CMK (cell line): Measurements from ENCODE around the gene FA2H.
A peak's percentile ranks its signal among the peaks of the same experiment; 100 is the strongest.

ENCODE experiments used
- DNase-seq: peaks from one replicate; pipeline ENCODE4 v3.0.0-alpha.2; 2010; ENCODE audit warnings: low read depth

The FA2H gene

DNA sequence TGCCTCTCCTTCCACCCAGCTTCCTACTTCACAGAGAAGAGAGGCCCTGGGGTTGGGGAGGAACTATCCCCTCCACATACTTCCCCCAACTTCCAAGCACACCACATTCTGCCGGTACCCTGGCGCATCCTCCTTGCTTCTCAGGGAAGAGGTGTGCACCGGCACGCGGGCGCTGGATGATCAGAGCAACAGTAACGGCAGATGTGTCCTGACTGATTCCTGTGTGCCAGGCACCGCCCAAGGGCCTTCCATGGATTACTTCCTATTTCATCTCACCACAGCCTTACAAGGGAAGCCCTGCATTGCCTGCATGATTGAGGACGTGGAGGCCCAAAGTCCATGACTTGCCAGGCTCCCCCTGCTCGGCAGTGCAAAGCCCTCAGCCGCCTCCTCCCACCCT is 52.9 kb downstream of the FA2H start:
- no peak for DNase-seq

DNA sequence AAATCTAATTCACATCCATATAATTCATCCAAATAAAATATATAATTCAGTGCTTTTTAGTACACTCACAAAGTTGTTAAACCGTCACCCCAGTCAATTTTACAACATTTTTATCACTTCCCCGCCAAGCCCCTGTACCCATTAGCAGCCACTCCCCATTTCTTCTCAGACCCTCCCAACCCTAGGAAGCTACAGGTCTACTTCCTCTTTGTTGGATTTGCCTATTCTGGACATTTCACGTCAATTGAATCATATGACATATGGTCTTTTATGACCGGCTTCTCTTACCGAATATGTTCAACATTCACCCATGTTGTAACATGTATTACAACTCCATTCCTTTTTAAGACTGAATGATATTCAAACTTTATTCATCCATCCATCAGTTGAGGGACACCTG is 54.0 kb downstream of the FA2H start:
- no peak for DNase-seq

DNA sequence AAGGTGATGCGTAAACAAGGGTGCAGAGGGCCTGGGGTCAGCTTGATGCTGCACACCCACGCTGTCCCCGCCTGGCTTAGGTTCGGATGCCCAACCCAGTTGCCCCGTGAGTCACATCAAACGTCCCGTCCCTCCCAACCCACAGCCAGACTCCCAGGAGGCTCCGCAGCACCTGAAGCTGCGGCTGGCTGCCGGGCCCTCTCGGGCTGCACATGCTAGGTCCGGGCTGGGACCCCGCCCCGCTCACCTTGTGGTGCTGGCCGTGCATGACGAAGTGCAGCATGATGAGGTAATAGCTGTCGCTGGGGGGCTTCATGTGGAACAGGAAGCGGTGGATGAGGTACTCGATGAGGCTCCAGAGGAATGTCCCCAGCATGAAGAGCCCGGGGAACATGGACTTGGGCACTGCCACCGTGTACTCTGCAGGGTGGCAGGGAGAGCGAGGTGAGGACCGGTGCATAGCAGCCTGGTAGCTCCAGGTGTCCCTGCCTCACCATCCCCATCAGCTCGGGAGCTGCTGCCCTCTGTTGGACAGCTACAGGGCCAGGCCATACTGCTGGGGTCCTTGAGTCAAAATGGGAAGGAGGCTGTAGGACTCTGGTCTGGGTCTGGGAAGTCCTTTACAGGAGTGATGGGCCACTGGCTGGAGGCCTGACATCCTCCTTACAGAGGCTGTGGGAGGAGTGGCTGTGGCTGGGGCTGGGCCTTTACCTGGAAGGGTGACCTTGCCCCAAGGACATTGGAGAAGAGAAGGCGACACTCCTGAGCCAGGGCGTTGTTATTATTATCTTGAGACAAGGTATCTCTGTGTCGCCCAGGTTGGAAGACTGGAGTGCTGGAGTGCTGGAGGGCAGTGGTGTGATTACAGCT is 55.6 kb downstream of the FA2H start:
- no peak for DNase-seq

DNA sequence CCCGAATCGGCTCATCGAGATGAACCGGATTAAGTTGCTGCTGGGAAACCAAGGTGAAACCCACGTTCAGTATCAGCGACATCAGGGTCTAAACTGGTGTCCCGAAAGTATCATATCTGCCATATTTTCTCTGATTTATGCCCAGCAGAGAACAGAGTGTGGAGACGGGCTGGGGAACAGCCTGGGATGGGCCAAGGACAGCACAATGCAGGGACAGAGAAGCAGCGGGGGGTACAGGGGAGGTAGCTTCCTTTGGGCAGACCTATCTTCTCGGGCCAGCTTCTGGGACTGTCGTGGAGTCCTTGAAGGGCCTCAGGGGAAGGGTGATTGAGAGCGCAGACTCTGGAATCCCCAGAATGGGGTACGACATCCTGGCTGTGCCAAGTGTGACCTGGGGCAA is 56.5 kb downstream of the FA2H start:
- no peak for DNase-seq

DNA sequence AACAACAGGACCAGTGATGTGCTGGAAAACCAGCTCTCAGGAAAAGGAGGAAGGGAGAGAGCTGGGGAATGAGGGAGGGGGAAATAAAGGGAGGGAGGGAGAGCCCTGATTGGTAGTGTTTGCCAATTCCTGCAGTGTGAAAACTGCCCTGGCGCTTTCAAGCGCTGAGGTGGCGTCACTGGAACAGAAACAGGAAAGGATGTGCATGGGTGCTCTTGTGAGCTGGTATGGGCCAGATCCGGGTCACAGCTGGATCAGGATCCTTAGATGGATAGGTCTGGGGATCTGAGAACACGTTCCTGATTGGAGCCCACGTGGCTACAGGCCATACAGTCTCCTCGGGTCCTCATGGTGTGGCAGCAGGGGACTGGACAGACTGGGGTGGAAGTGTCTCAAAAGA is 57.3 kb downstream of the FA2H start:
- no peak for DNase-seq

DNA sequence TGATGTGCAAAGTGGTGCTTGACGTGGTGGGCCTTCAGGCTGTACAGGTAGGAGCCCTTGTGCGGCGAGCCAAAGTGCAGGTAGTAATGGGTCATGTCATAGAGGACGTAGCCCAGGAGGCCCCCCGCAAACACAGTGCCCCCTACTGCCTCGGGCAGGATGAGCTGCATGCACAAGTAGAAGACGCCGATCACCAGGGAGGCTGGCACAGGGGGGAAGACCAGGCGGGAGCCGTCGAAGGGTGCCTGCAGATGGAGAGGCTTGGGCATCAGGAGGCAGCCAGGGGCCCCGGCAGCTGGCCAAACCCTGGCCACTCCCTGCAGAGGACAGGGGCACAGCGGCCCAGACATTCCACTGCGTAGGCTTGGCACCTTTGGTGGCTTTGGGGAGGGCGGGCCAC is 58.3 kb downstream of the FA2H start:
- no peak for DNase-seq

DNA sequence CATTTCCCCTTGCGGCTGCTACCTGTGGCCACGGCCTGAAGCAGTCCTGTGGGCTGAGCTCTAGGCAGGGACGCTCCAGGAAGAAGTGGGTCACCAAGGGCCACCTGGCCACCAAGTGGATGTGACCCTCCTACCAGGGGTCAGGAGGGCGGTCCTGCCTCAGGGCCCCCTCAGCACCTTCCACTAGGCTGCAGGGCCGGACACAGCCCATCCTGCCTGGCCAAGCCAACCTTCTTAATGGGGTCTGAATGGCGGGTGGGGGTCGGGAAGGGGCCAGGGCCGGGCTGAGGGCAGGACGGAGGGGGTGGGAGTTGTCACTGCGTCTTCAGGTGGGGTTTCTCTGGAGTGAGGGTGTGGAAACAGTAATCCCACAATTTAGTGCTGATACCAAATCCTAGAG is 60.7 kb downstream of the FA2H start:
- no peak for DNase-seq

DNA sequence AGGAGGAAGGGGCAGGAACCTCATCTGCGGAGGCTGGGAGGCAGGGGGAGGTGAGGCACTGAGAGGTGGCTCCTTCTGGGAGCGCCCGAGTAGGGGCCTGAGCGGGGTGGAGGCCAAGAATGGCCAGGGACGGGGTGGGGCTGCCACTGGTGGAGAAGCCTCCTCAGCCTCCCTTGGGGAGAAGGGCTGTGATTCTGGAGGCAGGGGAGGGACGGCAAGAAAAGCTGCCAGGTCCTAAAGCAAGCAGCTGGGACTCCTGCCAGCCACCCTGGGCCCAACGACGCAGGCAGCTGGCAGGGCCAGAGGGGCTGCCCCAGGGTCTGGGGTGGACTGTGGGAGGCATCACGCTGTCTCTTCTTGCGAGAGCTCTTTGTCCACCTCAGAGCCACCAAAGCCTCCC is 61.3 kb downstream of the FA2H start:
- DNase-seq: no peak

DNA sequence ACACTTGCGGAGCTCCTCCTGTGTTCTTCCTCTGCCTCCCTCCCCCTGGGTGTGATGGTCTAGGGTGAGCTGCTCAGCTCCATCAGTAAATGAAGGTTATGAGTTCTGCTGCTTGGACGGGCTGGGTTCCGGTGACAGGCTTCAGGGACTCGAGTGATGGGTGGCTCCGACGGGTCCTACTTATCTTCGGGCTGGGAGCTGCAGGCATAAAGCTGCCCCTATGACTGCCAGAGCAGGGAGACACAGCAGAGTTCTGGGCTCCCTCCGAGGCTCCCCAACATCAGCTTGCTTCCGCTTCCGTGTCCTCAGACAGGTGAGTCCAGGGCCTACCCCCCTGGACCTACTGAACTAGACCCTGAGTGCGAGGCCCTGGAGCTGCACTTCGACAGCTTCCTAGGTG is 62.7 kb downstream of the FA2H start:
- no peak for DNase-seq

DNA sequence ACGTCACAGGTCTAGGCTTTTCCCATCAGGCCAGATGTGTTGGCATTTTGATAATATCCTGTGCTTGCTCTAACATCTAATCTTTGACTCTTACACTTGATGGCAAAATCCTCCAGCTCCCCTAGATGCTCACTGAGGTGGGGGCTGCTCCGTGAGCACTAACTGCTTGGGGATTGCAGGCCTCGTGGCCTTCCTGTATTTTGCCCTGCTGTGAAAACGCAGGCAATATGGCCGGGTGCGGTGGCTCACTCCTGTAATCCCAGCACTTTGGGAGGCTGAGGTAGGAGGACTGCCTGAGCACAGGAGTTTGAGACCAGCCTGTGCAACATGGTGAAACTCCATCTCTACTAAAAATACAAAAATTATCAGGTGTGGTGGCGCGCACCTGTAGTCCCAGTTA is 64.2 kb downstream of the FA2H start:
- no peak for DNase-seq

DNA sequence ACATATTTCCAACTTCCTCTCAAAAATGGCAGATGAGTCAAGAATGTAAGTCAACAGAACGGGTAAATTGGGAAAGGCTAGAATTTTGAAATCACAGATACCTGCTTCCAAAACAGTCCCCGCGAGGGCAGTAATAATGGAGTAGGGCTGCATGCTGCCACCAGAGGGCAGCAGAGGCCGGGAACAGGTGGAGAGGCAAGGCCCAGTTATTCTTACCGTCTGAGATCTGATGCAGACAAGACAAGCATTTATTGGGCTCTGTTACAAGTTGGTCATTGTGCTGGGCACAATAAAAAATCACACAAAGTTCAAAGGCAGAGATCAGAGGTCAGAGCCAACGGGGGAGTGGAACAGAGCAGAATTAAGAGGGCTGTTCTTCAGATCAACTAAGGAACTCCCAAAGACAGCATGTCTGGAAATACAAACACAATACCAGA is 65.2 kb downstream of the FA2H start:
- peak; percentile 58 for DNase-seq

DNA sequence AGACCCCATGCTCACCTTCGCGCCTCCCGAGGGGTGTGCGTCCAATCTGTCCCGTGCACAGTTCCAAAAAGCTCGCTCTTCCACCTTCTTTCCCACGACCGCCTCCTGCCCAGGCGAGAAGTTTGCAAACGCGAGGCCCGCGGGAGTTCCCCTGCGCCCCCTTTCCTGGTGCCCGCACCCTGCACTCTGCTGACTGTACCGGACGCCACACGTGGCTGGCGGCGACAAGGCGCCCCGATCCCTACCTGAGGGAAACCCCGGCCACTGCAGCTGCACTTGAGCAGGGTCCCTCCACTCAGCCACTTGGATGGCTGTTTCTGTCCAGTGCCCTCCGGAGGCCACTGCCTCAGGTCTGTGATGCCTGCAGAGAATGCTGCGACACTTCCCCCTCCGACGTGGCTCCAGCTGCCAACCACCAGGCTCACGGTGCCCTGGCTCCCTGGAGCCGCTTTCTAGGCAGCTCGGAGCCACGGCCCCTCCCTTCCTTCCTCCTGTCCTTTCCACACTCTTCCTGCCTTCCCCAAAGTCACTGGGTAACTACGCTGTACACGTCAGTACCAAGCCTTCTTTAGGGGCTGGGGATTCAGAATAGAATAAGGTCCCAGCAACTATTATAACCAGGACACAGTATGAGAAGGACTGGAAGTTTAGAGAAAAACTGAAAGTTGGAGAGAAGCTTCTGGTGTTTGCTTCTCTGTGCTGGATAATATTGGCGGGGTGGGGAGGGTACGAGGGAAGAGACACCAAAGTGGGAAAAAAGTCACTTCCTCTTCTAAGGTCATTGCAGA is 74.0 kb downstream of the FA2H start, which contains the start of gene MLKL:
Gene MLKL (minus strand): TSS at position 425 of the 788 bp plus-strand sequence. CDS start 5,105 bp downstream, outside the sequence.
- peak; percentile 54 for DNase-seq

DNA sequence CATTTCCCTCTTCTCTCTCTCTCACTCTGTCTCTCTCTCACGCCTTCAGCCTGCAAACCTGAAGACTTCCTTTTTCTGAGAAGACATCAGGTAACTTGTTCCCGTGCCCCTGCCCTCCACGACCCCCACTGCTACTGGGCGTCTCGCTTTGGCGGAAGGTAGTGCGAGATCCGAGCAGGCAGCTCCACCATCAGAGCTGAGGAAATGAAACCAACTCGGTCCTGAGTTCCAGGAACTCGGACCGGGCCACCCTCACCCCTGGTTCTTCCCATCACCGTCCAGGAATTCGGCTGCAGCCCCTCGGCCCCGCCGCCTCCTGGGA is 74.5 kb downstream of the FA2H start:
- no peak for DNase-seq

DNA sequence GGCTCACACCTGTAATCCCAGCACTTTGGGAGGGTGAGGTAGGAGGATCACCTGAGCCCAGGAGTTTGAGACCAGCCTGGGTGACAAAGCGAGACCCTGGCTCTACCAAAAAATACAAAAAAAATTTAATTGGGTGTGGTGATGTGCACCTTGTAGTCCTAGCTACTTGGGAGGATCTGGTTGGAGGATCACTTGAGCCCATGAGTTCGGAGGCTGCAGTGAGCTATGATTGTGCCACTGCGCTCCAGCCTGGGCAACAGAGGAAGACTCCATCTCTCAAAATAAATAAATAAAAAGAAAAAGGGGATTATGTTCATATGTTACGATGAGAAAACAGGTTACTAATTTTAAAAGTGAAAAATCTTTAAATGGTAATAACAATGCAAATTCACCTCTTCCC is 75.0 kb downstream of the FA2H start:
- DNase-seq: no peak

DNA sequence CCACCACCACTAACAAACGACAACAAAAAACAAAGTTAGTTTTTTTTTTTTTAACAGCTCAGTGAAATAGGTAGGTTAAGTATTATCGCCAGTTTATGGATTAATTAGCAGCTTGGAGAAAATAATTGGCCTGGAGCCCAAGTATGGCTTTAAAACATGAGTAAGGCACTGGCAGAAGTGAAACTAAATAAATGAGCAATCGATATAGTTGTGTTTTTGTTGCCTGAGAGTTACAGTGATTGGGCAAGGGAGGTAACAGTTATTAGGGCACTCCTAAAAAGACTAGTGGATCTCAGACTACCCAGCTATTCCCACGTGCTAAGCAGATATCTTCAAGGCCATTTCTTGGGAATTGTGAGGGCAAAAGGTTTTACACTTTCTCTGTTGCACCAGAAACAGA is 76.4 kb downstream of the FA2H start:
- no peak for DNase-seq

DNA sequence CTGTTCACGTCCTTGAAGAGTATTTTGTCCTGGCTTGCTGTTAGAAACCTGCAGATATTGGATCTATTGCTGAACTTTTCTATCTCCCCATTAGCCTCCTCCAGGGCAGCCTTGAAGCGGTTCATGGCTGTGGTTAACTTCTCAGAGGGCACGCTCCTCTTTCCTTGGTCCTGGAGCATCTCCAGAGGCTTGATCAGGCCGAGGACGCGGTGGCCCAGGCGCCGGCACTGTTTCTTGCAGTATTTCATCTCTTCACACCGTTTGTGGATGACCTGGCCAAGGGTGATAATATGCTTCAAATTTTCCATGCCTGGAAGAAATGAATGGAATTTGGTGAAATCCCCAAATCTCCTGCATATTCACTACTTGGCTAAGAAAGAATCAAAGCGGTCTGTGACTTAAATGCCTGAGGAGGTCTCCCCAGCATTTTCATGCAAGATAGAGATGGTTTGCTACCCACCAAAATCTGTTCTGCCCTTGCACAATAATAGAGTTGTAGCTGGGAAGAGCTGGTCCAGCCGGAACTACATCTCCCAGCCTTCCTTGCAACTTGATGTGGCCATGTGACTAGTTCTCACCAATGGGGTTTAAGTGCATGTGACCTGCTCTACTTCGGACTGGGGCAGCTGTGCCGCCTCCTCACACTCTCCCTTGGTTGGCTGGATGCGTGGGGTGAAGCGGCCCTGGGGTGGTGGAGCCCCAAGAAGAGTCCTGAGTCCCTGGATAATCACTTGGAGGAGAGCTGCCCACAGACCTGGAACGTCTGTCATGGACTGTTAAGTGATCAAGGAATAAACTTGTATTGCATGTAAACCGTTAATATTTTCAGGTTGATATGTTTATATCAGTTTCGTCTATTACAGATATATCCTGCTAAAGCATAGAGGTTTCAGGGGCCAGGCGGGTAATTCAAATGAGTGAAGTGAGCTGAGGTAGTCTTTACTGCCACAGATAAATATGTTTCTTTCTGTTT is 78.9 kb downstream of the FA2H start:
- DNase-seq: peak; percentile 78

DNA sequence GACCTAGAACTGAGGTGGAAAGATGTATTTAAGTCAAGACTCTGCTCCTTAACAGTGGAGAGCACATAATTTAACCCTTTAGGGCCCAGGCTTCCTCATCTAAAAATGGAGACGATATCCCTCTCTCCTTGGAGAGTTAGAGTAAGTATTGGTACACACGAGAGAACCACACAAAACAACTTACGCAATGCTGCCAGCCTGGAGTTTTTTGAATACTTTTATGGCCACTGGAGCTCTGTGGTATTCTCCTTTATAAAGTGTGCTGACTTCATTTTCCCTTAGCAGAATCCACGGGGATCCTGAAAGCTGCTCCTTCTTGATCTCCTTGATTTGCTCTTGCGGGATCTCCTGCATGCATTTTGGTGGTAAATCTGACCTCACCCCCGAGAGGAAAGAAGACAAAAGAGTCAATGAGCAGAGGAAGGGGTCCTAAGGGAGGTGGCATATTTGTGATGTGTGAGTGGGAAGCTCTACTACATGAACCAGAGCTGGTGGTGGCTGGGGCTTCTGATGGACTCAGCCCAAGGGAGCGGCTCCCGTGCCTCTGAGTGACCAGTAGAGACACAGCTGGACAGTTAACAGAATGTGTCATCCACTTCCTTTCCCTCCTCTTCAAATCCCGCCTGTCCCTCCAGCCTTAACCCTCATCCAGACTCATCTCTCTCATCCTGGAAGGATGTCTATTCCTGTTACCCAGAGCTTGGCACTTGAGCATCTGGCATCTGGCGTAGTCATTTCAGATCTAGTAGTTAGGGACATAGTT is 83.3 kb downstream of the FA2H start:
- DNase-seq: no peak

DNA sequence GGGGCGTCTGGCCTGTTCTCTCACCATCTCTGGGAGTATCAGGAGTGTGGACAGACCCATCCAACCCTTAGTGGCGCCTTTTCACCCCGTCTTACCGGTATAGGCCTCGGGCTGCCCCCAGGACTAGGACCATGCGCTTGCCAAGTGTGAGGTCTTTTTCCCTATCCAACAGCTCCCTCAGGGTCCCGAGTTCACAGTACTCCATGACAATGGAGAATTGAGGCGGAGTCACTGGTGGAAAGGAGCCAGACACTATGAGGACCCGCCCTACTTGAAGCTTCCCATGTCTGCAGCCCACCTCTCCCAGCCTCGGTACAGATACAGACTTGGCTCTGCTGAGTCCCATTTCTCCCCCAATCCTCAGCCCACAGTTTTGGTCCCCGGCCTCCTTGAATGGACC is 92.1 kb downstream of the FA2H start:
- no peak for DNase-seq

DNA sequence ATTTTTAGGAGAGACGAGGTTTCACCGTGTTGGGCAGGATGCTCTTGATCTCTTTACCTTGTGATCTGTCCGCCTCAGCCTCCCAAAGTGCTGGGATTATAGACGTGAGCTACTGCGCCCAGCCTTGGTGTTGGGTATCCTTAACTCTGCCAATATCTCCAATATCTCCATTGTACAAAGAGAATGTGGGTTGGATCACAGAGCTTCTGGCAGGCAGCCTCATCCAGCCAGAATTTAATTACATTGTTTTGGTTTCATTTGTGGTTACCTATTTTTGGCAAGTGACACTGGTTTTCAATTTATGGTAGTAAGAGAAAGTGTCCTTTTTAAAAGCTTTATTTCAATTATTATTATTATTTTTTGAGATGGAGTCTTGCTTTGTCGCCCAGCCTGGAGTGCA is 93.9 kb downstream of the FA2H start:
- no peak for DNase-seq

DNA sequence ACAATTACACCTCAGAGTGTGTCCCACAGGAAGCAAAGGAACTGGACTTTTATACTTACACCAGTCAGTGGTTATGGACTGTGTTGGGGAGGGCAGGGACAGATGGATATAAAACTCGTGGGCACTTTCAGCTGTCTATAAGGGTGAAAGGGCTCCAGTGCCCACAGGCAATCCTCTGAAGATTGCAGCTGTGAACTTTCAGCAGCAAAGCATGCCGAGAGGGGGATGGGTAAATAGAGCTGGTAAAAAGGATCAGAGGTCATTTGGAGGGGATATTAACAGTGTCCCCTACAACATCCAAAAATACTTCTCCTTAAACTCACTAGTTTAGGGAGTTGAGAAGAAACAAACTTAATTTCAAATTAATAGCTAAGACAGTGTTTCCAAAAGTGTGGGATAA is 94.6 kb downstream of the FA2H start:
- DNase-seq: no peak

DNA sequence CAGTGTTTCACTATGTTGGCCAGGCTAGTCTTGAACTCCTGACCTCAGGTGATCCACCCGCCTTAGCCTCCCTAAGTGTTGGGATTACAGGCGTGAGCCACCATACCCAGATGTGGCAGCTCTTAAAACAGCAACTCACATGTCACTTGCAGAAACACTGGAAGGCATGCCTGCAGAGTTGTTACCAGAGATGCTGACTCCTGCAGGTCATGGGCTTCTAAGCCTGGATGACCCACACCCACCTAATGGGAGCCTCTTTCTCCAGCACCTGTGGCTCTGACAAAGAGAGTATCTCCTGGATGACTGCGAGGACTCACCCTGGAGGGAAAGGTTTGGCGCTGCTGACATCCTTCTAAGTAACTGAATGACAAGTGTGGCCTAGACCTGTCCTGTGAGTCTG is 96.8 kb downstream of the FA2H start:
- no peak for DNase-seq

DNA sequence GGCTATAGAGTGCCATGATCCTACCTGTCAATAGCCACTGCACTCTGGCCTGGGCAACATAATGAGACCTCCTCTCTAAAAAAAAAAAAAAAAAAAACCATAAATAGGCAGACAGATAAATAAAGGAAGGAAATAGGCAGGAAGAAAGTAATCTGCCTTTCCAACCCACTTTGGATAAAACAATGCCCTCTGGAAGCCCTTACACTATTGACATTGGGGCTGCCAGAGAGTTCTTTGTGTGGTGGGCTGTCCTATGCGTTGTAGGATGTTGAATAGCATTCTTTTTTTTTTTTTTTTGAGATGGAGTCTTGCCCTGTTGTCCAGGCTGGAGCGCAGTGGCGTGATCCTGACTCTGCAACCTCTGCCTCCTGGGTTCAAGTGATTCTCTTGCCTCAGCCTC is 100.7 kb downstream of the FA2H start:
- no peak for DNase-seq
